ENCODE results near the gene IFI27L1. TPM values are rescaled to one million over a fixed set of nuclear protein-coding genes. Genes with fewer than 3 reads are reported as not detected.
"Not testable (repeated sequence)": the region's sequence is repeated elsewhere in the genome, so short reads cannot be mapped to it uniquely, and the experiment has no call there.

IFI27L1 gene
- total RNA-seq, 1 experiment from 2014 or later: 16.1 TPM

GRCh38 chr14:94048691-94049624 is 32.2 kb upstream of the IFI27L1 start:
- DNase-seq (ENCODE audit: low spot score): no peak

GRCh38 chr14:94049625-94050023 is 31.5 kb upstream of the IFI27L1 start:
- DNase-seq (ENCODE audit: low spot score): no peak

- DNase-seq (ENCODE audit: low spot score): no peak
Observed at GRCh38 chr14:94050231-94050880, 30.8 kb upstream of the IFI27L1 start.

GRCh38 chr14:94051115-94051514 is 30.0 kb upstream of the IFI27L1 start:
- no peak for DNase-seq (ENCODE audit: low spot score)

GRCh38 chr14:94051779-94052178 is 29.3 kb upstream of the IFI27L1 start:
- no peak for DNase-seq (ENCODE audit: low spot score)

- DNase-seq (ENCODE audit: low spot score): no peak
Observed at GRCh38 chr14:94052199-94052598, 28.9 kb upstream of the IFI27L1 start.

- DNase-seq (ENCODE audit: low spot score): no peak
Observed at GRCh38 chr14:94052662-94053061, 28.4 kb upstream of the IFI27L1 start.

GRCh38 chr14:94054401-94054800 is 26.7 kb upstream of the IFI27L1 start:
- DNase-seq (ENCODE audit: low spot score): no peak

- DNase-seq (ENCODE audit: low spot score): no peak
Observed at GRCh38 chr14:94054936-94055335, 26.2 kb upstream of the IFI27L1 start.

GRCh38 chr14:94056579-94057308 is 24.4 kb upstream of the IFI27L1 start:
- DNase-seq (ENCODE audit: low spot score): no peak

GRCh38 chr14:94058128-94058673 is 22.9 kb upstream of the IFI27L1 start:
- no peak for DNase-seq (ENCODE audit: low spot score)

- DNase-seq (ENCODE audit: low spot score): no peak
Observed at GRCh38 chr14:94058674-94059138, 22.4 kb upstream of the IFI27L1 start.

GRCh38 chr14:94059998-94060397 is 21.1 kb upstream of the IFI27L1 start:
- DNase-seq (ENCODE audit: low spot score): no peak

GRCh38 chr14:94062344-94062940 is 18.7 kb upstream of the IFI27L1 start:
- DNase-seq (ENCODE audit: low spot score): no peak

- DNase-seq (ENCODE audit: low spot score): no peak
Observed at GRCh38 chr14:94066089-94066676, 14.9 kb upstream of the IFI27L1 start.

- DNase-seq (ENCODE audit: low spot score): not testable (repeated sequence)
Observed at GRCh38 chr14:94072076-94072475, 9.0 kb upstream of the IFI27L1 start.

- DNase-seq (ENCODE audit: low spot score): no peak
Observed at GRCh38 chr14:94074534-94074933, 6.6 kb upstream of the IFI27L1 start.

- DNase-seq (ENCODE audit: low spot score): no peak
Observed at GRCh38 chr14:94075008-94075407, 6.1 kb upstream of the IFI27L1 start.

- DNase-seq (ENCODE audit: low spot score): no peak
Observed at GRCh38 chr14:94077111-94077821, 3.8 kb upstream of the IFI27L1 start.

- DNase-seq (ENCODE audit: low spot score): no peak
Observed at GRCh38 chr14:94077823-94078222, 3.3 kb upstream of the IFI27L1 start.

All from H4 (cell line).